M059J (cell line): ENCODE results near the gene TULP4. TPM values are rescaled to one million over a fixed set of nuclear protein-coding genes. Genes with fewer than 3 reads are reported as not detected.
"Not testable (repeated sequence)": the region's sequence is repeated elsewhere in the genome, so short reads cannot be mapped to it uniquely, and the experiment has no call there.

ENCODE experiments used
- DNase-seq: peaks from one replicate; pipeline ENCODE4 v3.0.0-alpha.2; 2012; ENCODE audit warnings: low read depth
- total RNA-seq: library from RNA; depleted of rRNA; stranded (reverse); fragments of >200 nt; shearing (Covaris generic); gene quantifications from 2 replicates; pipeline ENCODE4 v1.2.3, GENCODE V29; 2014

Gene TULP4
- total RNA-seq, 1 experiment from 2014 or later: 82.3 TPM

DNA sequence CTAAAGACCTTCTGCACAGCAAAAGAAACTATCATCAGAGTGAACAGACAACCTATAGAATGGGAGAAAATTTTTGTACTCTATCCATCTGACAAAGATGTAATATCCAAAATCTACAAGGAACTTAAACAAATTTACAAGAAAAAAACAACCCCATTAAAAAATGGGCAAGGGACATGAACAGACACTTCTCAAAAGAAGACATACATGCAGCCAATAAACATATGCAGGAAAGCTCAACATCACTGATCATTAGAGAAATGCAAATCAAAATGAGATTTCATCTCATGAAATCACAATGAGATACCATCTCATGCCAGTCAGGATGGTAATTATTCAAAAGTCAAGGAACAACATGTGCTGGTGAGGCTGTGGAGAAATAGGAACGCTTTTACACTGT lies 215.6 kb downstream of the TULP4 start:
- DNase-seq: not testable (repeated sequence)

DNA sequence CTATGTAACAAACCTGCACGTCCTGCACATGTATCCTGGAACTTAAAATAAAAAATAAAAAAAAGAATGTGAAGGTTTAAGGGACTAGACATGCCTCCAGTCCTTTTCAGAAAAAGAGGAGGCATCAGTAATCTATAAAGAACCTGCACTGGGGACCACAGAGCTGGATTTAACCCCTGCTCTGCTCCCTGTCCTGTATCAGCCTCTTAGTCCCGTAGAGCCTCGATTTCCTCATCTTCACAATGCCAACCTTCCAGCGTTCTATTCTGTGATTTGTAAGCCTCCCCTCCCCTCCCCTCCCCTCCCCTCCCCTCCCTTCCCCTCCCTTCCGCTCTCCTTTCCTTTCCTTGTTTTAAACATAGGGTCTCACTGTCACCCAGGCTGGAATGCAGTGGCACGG lies 216.6 kb downstream of the TULP4 start:
- DNase-seq: no peak

DNA sequence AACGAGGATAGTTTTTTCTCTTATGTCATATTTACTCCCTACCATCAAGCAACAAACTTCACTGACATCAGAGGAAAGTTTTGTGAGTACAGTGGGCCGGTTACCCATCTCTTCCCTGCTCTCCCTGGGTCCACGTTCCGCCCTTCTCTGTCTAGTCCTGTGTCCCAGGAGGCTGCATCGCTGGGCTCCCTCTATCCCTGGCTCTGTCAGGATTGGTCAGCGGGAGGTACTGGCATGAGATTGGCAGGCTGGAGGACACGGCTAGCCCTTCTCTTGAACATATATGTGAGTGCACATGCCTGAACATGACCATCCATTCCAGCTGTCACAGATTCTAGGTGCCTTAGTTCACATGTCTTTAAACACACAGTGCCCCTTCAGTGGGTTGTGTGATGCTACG lies 217.4 kb downstream of the TULP4 start:
- no peak for DNase-seq

DNA sequence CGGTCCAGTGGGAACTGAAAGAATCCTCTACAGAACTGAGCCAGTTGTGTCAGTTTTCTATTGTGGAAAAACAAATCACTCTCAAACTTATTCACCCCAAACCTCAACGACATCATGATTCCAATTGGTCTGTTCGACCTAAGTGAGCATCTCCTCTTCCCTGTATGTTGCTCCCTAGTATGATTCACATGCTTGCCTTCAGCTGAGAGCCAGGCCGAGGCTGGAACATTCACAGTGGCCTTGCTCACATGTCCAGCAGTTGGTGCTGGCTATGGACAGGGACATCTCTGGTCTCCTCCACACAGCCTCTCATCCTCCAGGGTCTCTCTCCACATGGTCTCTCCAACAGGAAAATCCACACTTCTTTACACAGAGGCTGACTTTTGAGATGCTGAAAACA lies 219.3 kb downstream of the TULP4 start:
- no peak for DNase-seq

DNA sequence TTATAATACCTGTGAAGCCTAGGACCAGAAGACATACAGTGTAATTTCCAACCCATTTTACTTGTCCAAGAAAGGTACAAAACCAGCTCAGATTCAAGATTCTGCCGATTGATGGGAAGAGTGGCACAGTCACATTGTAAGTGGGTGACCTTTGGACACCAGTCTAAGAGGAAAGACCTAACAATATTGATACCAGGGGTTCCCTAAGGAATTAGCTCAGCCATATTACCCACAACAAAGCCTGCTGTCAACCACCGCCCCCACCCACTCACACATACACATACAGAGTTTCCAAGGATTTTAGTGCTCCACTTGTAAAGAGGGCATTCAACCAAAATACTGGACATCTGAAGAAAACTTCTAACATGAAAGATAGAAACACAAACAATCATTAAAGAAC lies 219.7 kb downstream of the TULP4 start:
- DNase-seq: no peak

DNA sequence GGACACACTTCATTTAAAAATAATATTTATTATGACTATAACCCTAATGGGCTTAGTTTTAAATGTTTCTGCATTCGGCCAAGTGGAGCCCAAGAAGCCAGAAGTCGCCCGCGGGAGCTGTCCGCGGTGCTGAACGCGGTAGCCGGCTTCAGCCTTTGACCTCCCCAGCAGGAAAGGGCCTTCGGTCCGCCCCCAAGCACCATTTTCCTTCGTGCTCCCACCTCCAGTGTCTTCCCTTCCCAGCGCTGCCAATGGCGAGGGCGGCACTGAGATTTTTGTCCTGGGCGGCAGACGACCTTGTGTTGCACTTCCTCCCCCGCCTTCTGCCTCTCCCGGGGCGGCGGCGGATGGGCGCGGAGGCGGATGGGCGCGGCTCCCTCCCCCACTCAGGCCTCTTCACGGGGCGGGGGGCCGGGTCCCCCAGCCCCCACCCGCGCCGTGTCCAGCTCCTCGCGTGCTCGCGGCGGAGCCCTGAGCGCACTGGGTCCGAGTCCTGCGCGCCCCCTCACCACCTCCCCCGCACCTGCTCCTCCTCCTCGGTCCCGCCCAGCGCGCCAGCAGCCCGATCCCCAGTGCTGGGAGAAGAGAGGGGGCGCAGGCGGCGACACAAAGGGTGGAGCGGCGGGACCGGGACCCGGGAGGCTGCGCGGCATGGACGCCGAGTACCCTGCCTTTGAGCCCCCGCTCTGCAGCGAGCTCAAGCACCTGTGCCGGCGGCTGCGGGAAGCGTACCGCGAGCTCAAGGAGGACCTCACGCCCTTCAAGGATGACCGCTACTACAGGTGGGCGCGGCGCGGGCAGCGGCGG lies 224.0 kb downstream of the TULP4 start:
- peak; percentile 81 for DNase-seq

- peak; percentile 64 for DNase-seq
Observed at GRCh38 chr6:158536891-158537798, 224.9 kb downstream of the TULP4 start.

- DNase-seq: peak; percentile 42
Observed at GRCh38 chr6:158538741-158539140, 226.5 kb downstream of the TULP4 start.

DNA sequence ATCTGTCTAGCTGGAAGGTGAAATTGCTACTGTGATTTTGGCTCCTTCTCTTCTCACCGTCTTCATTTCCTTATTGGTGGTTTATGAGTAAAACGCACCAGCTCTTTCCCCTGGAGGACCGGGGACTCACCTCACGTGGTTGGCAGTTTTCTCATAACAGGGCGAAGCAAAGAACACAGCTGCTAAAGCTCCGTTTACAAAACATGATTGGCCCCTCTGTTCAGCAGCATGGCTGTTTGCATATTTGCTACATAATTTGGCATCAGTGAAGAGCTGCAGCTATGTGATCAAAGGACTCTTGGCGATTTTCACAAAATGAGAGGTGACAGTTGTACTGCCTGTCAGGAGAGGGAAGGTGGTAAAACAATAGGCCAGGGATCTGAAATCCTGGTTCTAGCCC lies 227.1 kb downstream of the TULP4 start:
- no peak for DNase-seq

DNA sequence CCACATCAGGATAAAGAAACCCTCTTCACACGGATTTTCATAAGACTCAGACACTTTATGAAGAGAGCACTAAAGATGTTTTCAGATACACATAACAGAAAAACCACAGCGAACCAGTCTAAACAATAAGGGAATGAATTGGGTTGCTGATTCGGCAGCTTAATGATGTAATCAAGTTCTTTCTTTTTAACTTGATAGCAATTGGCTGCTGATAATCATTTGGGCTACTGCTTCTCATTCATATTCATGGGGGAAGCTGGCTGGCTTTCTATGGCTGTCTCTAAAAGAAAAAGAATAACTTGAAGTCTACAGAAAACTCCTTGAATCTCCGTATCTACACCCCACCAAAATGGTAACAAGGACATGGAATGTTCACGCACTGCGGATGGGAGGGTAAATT lies 227.6 kb downstream of the TULP4 start:
- DNase-seq: no peak

GRCh38 chr6:158543606-158544185 lies 231.4 kb downstream of the TULP4 start:
- DNase-seq: no peak

DNA sequence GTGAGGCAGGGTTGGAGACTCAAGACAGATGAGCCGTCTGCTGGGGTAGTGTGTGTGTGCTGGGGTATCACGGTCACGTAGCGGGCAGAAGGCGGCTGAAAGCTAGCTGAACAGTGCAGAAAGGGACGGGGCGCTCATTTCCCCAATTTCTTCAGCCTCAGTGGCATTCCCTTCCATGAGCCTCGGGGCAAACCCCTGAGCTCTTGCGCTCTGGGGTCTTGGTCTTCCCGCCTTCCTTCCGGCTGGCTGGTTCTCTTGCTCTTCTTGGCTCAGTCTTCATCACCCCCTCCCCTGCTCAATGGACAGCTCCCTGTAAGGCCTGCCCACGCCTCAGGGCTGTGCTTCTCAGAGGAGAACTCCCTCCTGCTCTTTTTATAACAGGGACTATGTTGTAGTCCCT lies 232.2 kb downstream of the TULP4 start:
- DNase-seq: no peak

GRCh38 chr6:158545043-158545966 lies 233.0 kb downstream of the TULP4 start:
- DNase-seq: no peak

DNA sequence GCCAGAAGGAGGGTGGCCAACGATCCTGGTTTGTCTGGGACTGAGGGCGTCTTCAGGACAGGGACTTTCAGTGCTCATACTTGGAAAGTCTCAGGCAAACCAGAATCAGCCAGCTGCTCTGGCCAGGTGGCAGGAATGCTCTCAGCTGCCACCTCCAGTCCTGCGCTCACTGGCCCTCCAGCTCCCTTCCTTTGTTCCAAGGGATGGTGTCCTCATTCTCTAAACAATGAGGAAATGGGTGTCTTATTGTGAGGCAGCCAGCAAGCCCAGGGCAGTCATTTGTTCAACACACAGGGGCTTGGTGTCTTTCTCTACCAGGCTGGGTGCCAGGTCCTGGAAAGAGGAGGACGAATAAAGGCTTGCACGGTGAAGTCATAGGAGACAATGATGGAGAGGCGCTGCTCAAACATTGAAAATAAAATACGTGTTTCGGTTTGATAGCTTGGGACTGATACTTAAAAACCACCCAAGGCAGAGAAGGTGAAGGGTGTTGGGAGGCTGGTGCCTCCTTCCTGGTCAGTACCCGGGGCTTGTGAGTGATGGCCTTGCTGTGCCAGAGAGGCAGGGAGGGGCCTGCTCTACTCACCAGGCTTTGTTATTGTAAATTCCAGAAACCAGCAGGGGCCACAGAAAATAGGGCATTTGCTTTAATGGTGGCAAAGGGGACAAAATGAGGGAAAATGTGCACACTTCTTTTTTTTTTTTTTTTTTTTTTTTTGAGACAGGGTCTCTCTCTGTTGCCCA lies 236.3 kb downstream of the TULP4 start:
- DNase-seq: no peak

DNA sequence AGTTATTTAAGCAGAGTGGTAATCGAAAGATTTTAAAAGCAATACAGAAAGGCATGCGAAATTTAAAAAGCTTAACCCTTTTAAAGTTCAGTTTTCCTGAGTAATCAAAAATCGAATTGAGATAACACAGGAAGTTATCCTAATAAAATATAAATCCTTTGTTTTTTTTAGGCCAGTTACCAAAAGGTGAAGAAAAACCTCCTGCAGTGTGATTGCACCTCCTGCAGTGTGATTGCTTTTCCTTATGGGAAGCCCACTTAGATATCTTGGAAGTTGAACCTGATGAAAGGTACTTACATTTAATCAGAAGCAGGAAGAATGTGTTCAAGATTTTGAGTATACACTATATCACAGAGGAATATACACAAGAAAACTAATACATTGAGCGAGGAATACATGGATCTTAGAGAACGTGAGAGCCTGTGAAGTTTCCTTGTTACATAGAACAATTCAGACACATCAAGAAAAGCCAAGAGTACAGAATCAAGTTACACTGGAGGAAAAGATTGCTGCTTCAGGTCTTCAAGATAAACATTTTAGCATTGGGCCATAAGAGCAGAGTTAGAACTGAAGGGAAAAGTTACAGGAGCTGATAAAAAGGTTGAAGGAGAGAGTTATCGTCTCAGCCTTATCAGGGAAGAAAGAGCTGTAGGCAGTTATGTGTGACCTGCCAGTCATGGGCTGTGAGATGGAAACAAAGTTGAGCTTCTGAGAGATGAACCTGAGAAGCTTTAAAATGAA lies 240.0 kb downstream of the TULP4 start:
- DNase-seq: no peak

DNA sequence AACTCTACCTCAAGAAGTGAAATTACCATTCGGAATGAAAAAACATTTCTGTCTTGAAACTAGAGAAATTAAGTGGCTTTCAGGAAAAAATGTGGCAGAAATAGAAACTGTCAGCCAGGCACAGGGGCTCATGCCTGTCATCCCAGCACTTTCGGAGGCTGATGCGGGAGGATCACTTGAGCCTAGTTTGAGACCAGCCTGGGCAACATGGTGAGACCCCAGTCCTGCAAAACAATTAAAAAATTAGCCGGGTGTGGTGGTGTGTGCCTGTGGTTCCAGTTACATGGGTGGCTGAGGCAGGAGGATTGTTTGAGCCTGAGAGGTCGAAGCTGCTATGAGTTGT lies 240.5 kb downstream of the TULP4 start:
- no peak for DNase-seq

- no peak for DNase-seq
Observed at GRCh38 chr6:158554611-158555361, 242.5 kb downstream of the TULP4 start.

GRCh38 chr6:158556113-158556512 lies 243.8 kb downstream of the TULP4 start:
- no peak for DNase-seq

- not testable (repeated sequence) for DNase-seq
Observed at GRCh38 chr6:158557110-158557509, 244.8 kb downstream of the TULP4 start.
